SK-N-MC (cell line): ENCODE data around the gene MRPL9.

Experiments used
- EZH2 ChIP-seq: fragments of 200-600 bp; sonication (generic); IDR thresholded peaks from one replicate; pipeline ENCODE4 v1.6.1; 2017; ENCODE audit warnings: antibody characterized with exemption
- FOXP2 ChIP-seq: optimal IDR thresholded peaks from 2 replicates; pipeline ENCODE3; 2011; ENCODE audit warnings: mild to moderate bottlenecking, moderate library complexity; ENCODE audit not compliant: insufficient read depth; ENCODE audit errors: extremely low read length, control extremely low read depth
- POLR2AphosphoS5 ChIP-seq: IDR thresholded peaks from 2 replicates; pipeline ENCODE4 v1.6.1; 2012; ENCODE audit warnings: mild to moderate bottlenecking, low read depth, low read length, borderline replicate concordance

GRCh38 chr1:151713874-151714273 lies 49.4 kb downstream of the MRPL9 start:
- no peak for TF ChIP-seq EZH2
- no peak for TF ChIP-seq POLR2AphosphoS5
- no peak for TF ChIP-seq FOXP2
